ENCODE results near the gene FAM20C. TPM values are rescaled to one million over a fixed set of nuclear protein-coding genes. Genes with fewer than 3 reads are reported as not detected.
A peak's percentile ranks its signal among the peaks of the same experiment; 100 is the strongest.
"Not testable (repeated sequence)": the region's sequence is repeated elsewhere in the genome, so short reads cannot be mapped to it uniquely, and the experiment has no call there.

FAM20C gene
- total RNA-seq, 1 donor from 2014 or later, result 57.0 TPM

DNA sequence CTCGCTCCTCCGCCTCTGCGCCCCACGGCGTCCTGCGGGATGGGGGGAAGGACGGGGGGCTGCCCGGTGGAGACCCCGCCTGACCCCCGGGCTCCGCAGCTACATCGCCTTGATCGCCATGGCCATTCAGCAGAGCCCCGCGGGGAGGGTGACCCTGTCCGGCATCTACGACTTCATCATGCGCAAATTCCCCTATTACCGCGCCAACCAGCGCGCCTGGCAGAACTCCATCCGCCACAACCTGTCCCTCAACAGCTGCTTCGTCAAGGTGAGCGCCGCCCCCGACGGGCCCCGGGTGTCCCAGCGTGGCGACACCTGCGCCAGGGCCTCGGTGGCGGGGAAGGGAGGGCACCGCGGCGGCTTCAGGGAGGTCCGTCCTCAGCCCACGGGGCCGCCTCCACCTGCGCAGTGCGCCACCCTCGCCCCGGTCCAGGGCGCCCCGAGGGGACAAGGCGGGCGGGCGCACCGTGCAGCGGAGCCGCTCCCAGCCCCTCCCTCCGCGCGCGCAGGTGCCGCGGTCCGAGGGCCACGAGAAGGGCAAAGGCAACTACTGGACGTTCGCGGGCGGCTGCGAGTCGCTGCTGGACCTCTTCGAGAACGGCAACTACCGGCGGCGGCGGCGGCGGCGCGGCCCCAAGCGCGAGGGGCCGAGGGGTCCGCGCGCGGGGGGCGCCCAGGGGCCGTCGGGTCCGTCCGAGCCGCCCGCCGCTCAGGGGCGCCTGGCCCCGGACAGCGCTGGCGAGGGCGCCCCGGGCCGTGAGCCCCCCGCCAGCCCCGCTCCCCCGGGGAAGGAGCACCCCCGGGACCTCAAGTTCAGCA lies 98.4 kb downstream of the FAM20C start:
- ATAC-seq, result no peak
- intact Hi-C loops (cut with DNase I), result no loop called here
- DNase-seq (ENCODE audit: low spot score), result peak; percentile 47

DNA sequence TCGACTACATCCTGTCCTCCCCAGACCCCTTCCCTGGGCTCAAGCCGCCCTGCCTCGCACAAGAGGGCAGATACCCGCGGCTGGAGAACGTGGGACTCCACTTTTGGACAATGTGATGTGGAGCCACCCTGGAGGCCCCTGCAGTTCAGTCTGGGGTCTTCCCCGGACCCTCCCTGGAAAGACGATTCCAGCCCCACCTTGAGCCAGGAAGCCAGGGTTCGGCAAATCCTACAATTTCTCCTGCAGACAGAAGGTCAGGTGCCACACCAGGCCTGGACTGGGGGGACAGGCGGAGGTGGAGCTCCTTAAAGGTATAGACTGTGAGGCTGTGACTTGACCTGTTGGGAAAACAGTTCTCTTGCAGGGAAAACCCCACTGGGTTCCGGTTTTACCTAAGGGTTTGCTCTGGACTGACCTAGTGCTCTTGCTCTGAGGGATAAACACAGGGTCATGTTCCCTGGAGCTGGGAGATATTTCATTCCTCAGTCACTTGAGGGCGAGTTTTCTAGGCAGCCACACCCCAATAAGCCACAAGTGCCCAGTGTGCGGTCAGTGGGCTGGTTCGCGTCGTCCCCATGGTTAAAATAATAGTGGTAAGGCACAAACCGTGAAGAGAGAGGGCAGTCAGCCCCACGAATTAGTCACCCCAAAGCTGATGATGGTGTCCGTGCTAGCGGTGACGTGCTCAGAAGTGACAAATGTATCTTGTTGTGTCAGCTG lies 99.2 kb downstream of the FAM20C start:
- no peak for ATAC-seq
- DNase-seq (ENCODE audit: low spot score), result no peak
- intact Hi-C loops (cut with DNase I), result no loop called here

DNA sequence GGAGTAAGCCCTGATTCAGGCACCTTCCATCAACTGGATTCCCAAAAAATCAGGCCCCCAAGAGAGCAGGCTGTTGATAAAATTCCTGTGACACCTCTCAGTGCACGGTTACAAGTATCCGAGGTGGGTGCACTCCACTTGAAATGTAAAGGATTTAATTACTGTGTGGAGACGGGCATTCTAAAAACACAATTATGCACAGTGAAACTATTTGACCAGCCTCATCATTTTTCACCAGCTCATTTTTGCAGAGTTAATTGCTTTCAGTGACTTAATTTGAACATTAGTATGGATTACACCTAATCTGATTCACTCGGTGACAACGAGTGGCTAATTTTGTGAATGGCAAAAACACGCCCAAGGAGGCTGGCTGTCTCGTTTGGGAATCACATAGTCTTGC lies 99.9 kb downstream of the FAM20C start:
- ATAC-seq (no peak), DNase-seq (ENCODE audit: low spot score) (no peak)
- intact Hi-C loops (cut with DNase I), result no loop called here

DNA sequence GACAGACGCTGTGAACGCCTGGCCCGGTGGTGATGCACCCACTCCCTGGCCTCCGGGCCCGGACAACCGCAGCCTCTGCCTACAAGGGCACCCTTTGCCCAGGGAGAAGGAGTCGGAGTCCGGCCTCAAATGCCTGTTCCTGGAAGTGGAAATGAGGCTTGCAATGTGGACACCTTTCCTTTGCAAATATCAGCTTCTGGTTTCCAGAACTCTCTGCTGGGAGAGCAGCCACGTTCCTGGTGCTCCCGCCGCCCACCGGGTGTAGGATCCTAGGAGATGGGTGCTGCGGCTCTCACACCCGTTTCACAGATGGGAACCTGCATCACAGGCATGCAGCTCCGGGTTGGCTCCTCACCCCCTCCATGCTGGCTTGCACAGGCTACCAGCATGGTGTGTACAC lies 100.5 kb downstream of the FAM20C start:
- DNase-seq (ENCODE audit: low spot score), result peak; percentile 50
- ATAC-seq, result no peak
- intact Hi-C loops (cut with DNase I), result no loop called here

DNA sequence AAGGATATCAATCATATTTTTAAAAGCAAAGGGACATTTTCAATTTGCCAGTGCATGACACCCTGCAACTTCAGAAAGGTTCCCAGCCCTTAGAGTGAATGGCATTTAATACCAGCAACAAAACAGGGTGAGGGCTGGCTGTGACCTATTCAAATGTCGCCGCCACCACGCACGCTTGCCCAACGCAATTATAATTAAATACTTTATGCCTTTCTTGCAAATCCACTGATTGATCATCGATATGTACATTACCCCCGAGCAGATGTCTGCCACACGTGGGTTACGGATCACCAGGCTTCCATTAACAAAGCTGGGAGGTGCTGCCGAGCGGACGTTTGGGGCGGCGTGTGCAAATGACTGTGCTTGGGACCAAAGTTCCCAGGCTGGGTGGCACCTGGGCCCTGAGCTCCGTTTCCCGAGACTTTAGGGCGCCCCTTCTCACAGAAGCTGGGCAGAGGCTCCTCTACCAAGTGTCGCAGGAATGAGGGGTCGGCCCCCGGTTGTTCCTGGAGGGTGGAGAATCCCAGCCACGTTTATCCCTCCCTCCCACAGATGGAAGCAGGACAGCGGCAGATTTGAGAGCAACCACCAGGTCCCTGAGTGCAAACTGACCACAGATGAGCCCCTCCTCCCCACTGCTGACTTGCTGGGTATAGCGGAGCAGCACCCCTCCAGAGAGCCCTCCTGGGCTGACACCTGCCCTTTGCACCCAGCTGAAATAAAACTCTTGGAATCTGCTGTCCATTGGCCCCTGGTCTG lies 101.5 kb downstream of the FAM20C start:
- ATAC-seq (no peak), DNase-seq (ENCODE audit: low spot score) (peak; percentile 38)
- intact Hi-C loops (cut with DNase I), result no loop called here

DNA sequence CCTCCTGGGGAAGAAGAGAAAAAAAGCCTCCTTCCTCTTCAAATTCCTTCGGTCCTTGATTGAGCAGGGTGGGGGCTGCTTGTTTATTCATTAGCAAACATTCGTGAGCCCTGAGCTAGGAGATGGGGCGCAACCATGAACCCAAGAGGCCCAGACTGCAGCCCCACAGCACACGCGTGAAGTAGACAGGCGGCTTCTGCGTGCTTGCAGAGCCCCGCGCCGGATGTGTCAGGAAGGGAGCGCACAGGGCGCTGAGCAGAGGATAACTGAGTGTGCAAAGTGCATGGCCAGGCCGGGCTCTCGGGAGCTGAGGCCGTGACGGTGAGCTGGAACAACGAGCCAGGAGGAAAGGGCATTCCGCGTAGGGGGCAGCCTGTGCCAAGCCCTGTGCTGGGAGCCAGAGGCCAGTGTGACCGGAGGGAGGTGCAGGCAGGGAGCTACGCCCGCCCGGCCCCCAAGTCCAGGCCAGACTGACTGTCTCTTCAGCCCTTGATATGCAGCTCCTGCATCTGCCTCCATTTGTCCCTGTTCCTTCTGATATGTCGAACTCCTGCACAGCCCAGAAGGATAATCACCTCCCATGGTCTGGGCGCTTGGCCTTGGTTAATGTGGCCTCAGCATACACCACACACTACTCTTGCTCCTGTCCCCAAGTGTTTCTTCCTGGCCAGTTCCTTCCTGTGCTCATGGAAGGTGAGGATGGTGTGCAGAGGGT lies 102.2 kb downstream of the FAM20C start:
- ATAC-seq (no peak), DNase-seq (ENCODE audit: low spot score) (peak; percentile 45)
- intact Hi-C loops (cut with DNase I), result no loop called here

DNA sequence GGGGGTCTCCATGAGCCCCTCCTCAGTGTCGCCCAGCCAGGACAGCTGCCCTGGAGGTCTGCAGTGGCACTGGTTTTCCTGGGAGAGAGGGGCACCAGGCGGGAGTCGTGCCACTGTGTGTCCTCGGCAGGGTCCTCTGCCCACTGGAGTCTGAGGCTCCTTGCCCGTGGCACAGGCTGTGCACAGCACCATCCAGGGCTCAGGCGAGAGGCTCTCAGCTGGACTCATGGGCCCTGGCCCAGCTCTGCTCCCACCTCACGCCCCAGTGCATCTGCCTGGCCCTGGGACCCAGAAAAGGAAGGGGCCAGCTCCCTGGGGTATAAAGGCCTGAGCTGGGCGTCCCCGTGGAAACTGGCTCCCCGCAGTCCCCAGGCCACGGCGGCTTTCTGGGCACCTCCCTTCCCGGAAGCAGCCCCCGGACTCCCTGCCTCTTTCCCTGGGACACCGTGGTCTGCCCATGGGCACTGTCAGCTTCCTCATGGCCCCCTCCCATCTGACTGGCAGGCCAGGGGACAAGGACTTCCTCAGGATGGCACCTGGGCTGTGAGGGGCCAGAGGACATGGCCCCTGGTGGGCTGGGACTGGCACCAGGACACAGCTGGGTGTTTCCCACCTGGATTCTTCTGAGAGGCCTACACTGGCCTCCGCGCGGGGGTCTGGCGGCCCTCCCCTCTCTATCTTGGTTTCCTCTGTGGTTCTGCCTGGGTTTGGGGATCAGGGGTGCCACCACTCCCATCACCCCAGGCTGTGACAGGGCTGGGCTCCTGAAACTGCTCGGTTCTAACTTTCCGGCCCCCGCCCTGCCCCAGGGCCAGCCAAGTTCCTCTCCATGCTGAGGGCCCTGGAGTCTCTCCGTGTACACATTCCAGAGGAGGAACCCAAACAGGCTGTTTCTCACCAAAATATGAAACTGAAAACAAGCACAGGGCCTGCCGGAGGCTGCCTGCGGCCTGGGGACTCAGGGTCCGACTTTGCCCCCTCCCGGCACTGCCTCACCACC lies 103.1 kb downstream of the FAM20C start:
- intact Hi-C loops (cut with DNase I), result no loop called here
- DNase-seq (ENCODE audit: low spot score), result peak; percentile 55
- no peak for ATAC-seq

DNA sequence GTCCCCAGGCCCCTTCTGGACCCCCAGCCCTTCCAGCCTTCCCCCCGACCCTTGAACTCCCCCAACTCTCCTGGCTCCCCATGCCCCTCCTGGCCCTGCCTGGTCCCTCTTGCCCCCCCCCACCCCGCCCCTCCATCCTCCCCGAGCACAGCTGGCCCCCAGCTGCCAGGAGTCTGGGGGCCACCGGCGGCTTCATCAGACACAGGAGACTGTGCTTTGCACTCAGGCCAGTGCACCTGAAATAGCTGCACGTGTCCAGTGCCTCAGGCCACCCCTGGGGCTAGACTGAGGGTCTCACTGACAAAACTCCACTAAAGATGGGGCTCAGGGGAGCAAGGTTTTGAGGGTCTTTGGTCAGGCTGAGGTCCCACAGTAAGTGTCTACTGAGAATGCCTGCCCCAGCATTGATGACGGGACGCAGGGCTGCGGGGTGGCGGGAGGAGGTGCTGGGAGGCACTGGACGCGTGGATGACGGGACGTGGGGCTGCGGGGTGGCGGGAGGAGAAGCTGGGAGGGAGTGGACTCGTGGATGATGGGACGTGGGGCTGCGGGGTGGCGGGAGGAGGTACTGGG lies 104.1 kb downstream of the FAM20C start:
- ATAC-seq, result no peak
- intact Hi-C loops (cut with DNase I), result no loop called here
- peak; percentile 32 for DNase-seq (ENCODE audit: low spot score)

DNA sequence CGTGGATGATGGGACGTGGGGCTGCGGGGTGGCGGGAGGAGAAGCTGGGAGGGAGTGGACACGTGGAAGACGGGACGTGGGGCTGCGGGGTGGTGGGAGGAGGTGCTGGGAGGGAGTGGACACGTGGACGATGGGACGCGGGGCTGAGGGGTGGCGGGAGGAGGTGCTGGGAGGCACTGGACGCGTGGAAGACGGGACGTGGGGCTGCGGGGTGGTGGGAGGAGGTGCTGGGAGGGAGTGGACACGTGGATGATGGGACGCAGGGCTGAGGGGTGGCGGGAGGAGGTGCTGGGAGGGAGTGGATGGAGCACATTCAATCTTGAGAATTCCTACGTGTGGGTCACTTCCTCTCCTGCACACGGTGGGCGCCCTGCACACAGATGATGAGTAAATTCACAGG lies 104.8 kb downstream of the FAM20C start:
- peak; percentile 40 for DNase-seq (ENCODE audit: low spot score)
- intact Hi-C loops (cut with DNase I); ATAC-seq: not testable (repeated sequence)

DNA sequence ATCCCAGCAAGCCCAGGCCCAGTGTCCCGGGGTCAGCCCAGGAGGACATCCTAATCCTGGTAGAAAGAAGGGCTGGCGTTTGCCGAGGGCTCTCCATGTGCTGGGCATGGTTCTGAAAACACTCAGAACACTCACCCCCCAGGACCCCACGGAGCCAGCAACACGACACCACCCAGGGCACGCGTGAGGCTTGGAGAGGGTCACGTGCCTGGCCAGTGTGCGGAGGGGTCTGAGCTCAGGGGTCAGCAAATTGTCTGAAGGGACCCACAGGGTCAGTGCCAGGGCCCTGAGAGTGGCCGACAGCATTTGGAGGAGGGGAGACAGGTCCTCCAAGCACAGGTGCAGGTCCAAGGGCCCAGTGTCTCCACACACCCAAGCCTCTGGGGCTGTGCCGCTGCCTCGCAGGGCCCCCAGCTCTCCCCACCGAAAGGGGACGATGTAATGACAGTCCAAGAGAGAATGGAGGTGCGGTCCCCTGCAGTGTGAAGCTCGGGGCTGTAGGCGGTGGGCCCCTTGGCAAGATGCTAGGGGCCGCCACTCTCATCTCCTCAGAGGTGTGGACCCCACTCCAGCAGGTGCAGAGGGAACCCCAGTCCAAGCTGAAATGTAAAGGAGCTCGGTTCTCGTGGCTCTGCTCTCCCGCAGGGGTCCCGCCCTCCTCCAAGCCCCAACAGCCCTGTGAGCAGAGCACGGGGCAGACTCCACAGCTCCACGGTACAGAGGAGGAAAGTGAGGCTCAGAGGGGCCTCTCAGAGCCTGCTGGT lies 105.4 kb downstream of the FAM20C start:
- ATAC-seq (no peak), DNase-seq (ENCODE audit: low spot score) (peak; percentile 40)
- intact Hi-C loops (cut with DNase I), result no loop called here

DNA sequence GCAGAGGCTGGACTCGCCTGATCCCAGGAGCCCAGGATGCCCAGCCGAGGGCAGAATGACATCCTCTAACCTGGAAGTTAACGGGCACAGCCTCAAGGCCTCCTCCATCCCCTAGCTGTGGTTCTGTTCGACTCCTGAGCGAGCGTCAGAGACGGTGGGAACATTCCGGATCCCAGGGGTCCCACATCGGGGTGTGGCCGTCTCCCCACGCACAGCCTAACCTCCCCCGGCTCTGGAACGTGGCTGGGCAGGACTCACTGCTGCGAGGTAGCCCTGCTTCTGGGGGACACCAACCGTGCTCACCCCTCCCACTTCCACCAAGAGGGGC lies 106.0 kb downstream of the FAM20C start:
- ATAC-seq, result no peak
- intact Hi-C loops (cut with DNase I), result no loop called here
- DNase-seq (ENCODE audit: low spot score), result peak; percentile 40

DNA sequence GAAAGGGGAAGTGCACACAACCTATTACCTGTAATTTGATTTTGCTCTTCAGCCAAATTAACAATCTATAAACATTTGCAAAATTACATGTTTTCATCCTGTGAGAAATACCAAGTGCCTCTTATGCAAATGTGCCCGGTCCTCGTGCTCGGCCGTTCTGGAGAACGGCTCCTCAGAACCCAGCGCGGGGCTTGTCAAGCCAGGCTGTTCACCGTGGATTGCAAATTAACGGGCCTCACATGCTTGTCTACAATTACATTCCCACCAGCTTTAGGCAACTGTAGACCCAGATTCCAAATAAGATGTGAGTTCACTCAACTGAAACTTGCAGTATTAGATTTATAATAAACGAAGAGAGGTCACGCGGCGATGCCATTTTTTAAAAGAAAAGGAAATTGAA lies 106.4 kb downstream of the FAM20C start:
- intact Hi-C loops (cut with DNase I), result no loop called here
- ATAC-seq, result no peak
- DNase-seq (ENCODE audit: low spot score), result no peak

DNA sequence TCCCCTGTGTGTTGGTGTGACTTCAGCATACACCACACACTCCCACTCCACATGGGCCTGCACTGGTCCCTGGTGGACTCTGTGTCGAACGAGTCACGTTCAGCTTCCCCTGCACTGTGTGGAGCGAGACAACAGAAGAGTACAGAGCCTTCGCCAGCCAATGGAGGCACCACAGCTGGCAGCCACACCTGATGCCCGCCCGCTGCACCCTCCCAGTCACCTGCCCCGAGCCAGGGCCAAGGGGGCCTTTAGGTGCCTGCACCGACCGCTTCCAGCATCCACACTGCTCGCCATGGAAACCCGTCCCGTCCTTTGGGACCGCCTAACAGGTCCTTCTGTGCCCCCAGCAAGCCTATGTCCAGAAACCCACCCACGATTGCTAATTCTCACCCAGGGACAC lies 106.8 kb downstream of the FAM20C start:
- intact Hi-C loops (cut with DNase I), result no loop called here
- no peak for ATAC-seq
- DNase-seq (ENCODE audit: low spot score), result peak; percentile 44

DNA sequence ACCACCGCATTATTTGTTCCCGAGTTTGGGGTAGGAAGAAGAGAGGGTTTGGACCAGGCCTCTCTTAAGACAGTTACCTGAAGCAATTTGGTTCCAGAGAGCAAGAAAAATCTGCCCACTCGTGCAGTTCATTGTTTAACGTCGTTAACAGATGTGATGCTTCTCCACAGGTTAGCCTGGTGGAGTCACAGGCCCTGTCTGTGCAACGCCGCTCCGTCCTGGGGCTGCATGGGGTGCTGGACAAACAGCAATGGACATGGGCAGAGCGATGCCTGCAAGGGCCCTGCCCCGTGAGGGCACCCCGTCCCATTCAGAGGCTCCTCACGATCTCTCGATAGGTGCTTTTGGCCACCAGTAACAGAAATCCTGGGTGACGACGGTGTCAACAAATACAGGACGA lies 107.3 kb downstream of the FAM20C start:
- DNase-seq (ENCODE audit: low spot score), result peak; percentile 45

DNA sequence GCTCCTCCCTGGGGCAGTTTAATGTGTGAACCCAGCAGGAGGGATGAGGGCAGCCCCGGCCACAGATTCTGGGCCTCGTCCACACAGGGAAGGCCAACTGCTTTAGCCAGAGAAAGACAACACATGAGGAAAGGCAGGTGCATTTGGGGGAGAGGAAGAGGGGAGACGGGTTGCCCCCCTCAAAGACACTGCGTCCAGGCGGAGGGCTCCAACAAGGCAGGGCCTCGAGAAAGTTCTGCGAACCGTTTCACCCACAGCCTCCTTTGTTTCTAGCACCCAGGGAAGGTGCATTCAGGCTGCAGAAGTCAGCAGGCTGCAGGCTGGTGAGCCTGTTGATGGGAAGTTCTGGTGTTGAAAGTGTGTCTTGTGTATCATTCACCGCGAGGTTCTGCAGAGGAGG lies 107.7 kb downstream of the FAM20C start:
- no peak for DNase-seq (ENCODE audit: low spot score)
- intact Hi-C loops (cut with DNase I), result no loop called here
- ATAC-seq, result no peak

More for the DNA sequence above, 107.3 kb downstream of the FAM20C start:
- ATAC-seq, result no peak
- intact Hi-C loops (cut with DNase I), result no loop called here

DNA sequence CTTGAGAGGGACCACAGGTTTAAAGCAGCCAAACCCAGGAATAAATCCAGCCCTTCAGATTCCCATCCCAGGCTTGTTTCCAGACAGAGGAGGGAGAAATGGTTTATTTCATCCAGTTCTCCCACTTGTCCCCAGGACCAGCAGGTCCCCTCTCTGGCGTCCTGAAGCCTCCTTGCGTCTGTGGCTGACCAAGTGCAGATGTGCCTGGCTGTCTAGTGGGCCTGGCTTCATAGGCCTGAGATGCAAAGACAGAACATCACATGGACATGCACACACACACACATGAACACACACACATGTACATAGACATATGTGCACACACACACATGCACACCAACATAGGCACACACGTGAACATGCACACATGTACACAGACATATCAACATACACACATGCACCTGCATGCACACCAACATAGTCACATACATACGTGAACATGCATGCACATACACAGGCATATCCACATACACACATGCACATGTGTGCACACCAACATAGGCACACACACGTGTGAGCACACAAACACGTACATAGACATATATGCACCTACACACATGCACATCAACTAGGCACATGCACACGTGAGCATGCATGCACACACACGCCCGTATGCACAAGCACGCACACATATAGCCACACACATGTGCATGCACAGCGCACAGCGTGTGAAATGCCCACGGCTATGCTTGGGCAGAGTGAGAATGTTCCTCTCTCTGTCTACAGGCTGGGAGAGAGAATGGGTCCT lies 108.3 kb downstream of the FAM20C start:
- intact Hi-C loops (cut with DNase I), result no loop called here
- DNase-seq (ENCODE audit: low spot score) (no peak), ATAC-seq (no peak)

Data from sciatic nerve (tissue), 2 donors.